G401.6 (cell line): ENCODE data around the gene TRMT2A.
"Not testable (repeated sequence)": the region's sequence is repeated elsewhere in the genome, so short reads cannot be mapped to it uniquely, and the experiment has no call there.

ENCODE experiments used
- FAIRE-seq: peaks from 2 replicates; lab custom pipeline; 2012; peaks lifted over from hg19 to GRCh38; lab: Jason Lieb, UNC

The TRMT2A gene

GRCh38 chr22:20116951-20117632 lies at the start of gene TRMT2A:
Gene TRMT2A (minus strand): TSS chr22:20117226. CDS start chr22:20116906, 320 bp downstream.
- FAIRE-seq = no peak

GRCh38 chr22:20166703-20167102 lies 49.7 kb upstream of the TRMT2A start:
- no peak for FAIRE-seq

GRCh38 chr22:20165913-20166312 lies 48.9 kb upstream of the TRMT2A start:
- FAIRE-seq = no peak

GRCh38 chr22:20165421-20165820 lies 48.4 kb upstream of the TRMT2A start:
- FAIRE-seq = no peak

GRCh38 chr22:20164863-20165262 lies 47.8 kb upstream of the TRMT2A start:
- FAIRE-seq = no peak

GRCh38 chr22:20160041-20160440 lies 43.0 kb upstream of the TRMT2A start:
- FAIRE-seq = no peak

- not testable (repeated sequence) for FAIRE-seq
These were observed 42.5 kb upstream of the TRMT2A start for GRCh38 chr22:20159531-20159930.

GRCh38 chr22:20159076-20159475 lies 42.0 kb upstream of the TRMT2A start:
- no peak for FAIRE-seq

- no peak for FAIRE-seq
These were observed 41.5 kb upstream of the TRMT2A start for GRCh38 chr22:20158391-20159036.

GRCh38 chr22:20157430-20158183 lies 40.6 kb upstream of the TRMT2A start:
- FAIRE-seq = no peak

- FAIRE-seq = no peak
These were observed 39.8 kb upstream of the TRMT2A start for GRCh38 chr22:20156611-20157429.

GRCh38 chr22:20156042-20156389 lies 39.0 kb upstream of the TRMT2A start:
- no peak for FAIRE-seq

- FAIRE-seq = no peak
These were observed 38.5 kb upstream of the TRMT2A start for GRCh38 chr22:20155330-20156041.

- no peak for FAIRE-seq
These were observed 37.7 kb upstream of the TRMT2A start for GRCh38 chr22:20154602-20155187.

GRCh38 chr22:20153945-20154344 lies 36.9 kb upstream of the TRMT2A start:
- FAIRE-seq = no peak

GRCh38 chr22:20152464-20152890 lies 35.5 kb upstream of the TRMT2A start:
- FAIRE-seq = no peak

GRCh38 chr22:20151276-20151588 lies 34.2 kb upstream of the TRMT2A start:
- no peak for FAIRE-seq

GRCh38 chr22:20150381-20151275 lies 33.6 kb upstream of the TRMT2A start, which contains the start of gene CCDC188:
Gene CCDC188 (minus strand): TSS chr22:20151055. CDS start chr22:20150986, 69 bp downstream.
- no peak for FAIRE-seq

- no peak for FAIRE-seq
These were observed 32.5 kb upstream of the TRMT2A start for GRCh38 chr22:20149257-20150250.
